Measurements from ENCODE around the gene PSPH.

GRCh38 chr7:56028942-56029630 is 22.2 kb downstream of the PSPH start:
- TF ChIP-seq CTCF (conservative IDR thresholded peaks at IDR 0.05) (no peak), EZH2 (IDR thresholded peaks at IDR 0.05; ENCODE audit: low read depth) (no peak)
